Uterus (tissue), 4 donors: ENCODE data around the gene BAIAP2. TPM values are rescaled to one million over a fixed set of nuclear protein-coding genes. Genes with fewer than 3 reads are reported as not detected.

Source experiments
- DNase-seq, 2 donors: peaks; one replicate each; pipeline ENCODE4 v3.0.0-alpha.2; 2019 to 2020
- H3K27ac ChIP-seq, 2 donors: fragments of 200-600 bp; sonication (generic); 1 replicate in 1 of 2; 2 replicates in 1 of 2; pipeline ENCODE4 v1.5.1; 2016 to 2018
- H3K27me3 ChIP-seq, 2 donors: fragments of 200-600 bp; sonication (generic); one replicate each; pipeline ENCODE4 v1.5.1; 2018 to 2019; ENCODE audit warnings: control low read depth in 1 of 2
- H3K36me3 ChIP-seq, 2 donors: fragments of 200-600 bp; sonication (generic); one replicate each; pipeline ENCODE4 v1.5.1; 2019; ENCODE audit warnings: control low read depth in 1 of 2
- H3K4me1 ChIP-seq, 2 donors: fragments of 200-600 bp; sonication (generic); one replicate each; pipeline ENCODE4 v1.5.1; 2018 to 2019; ENCODE audit warnings: control low read depth in 1 of 2
- H3K4me3 ChIP-seq, 2 donors: fragments of 200-600 bp; sonication (generic); 1 replicate in 1 of 2; 2 replicates in 1 of 2; pipeline ENCODE4 v1.5.1; 2018 to 2019; ENCODE audit warnings: mild to moderate bottlenecking in 1 of 2
- H3K9me3 ChIP-seq, 2 donors: fragments of 200-600 bp; sonication (generic); one replicate each; pipeline ENCODE4 v1.5.1; 2019; ENCODE audit warnings: control low read depth in 1 of 2
- CTCF ChIP-seq, 4 experiments: fragments of 200-600 bp in 2 of 4; fragments of 450-650 bp in 2 of 4; sonication (generic) in 2 of 4; IDR thresholded peaks; one replicate each; pipeline ENCODE4 v1.5.1; 2016 to 2019; ENCODE audit warnings: antibody characterized with exemption in 4 of 4, mild to moderate bottlenecking in 2 of 4, moderate library complexity in 1 of 4
- POLR2A ChIP-seq, 2 donors: fragments of 450-650 bp; IDR thresholded peaks; one replicate each; pipeline ENCODE4 v1.6.1; 2016; ENCODE audit warnings: antibody characterized with exemption in 2 of 2, mild to moderate bottlenecking in 1 of 2, moderate library complexity in 1 of 2
- intact Hi-C: fragments of 100-400 bp; cut with DNase I; formaldehyde crosslinking; loops from one replicate; pipeline ENCODE4 v1.15.1; 2023; ENCODE audit warnings: low total_unique reads
- total RNA-seq, 4 donors: library from RNA; depleted of rRNA in 3 of 4; stranded (reverse); fragments of >200 nt in 3 of 4; gene quantifications; one replicate each; pipeline versions ENCODE4 v1.1.0 to v1.2.4, GENCODE V29; 2014 to 2023
- donor health status: DM: yes; HTN: yes; CAD: no.

BAIAP2 gene
- total RNA-seq, 4 donors from 2014 or later = 16.5 to 70.7 (median 45.8) TPM

GRCh38 chr17:81054881-81055370 is 20.0 kb downstream of the BAIAP2 start:
- no peak overlapping the region for H3K4me3 ChIP-seq
- H3K27me3 ChIP-seq = no peaks in the 10 kb centered on the region
- no peaks in the 10 kb centered on the region for H3K4me1 ChIP-seq
- TF ChIP-seq POLR2A (IDR thresholded peaks at IDR 0.05) (no peak), CTCF (IDR thresholded peaks at IDR 0.05) (no peak)
- H3K36me3 ChIP-seq = no peaks in the 10 kb centered on the region
- H3K9me3 ChIP-seq = no peaks in the 10 kb centered on the region
- intact Hi-C loops = no loop called here
- no peak for DNase-seq
- no peak overlapping the region for H3K27ac ChIP-seq

- H3K4me1 ChIP-seq = no peaks in the 10 kb centered on the region
- H3K27ac ChIP-seq = no peak overlapping the region
- intact Hi-C loops = no loop called here
- TF ChIP-seq CTCF (IDR thresholded peaks at IDR 0.05) (no peak), POLR2A (IDR thresholded peaks at IDR 0.05) (no peak)
- no peaks in the 10 kb centered on the region for H3K36me3 ChIP-seq
- H3K4me3 ChIP-seq = no peak overlapping the region
- H3K9me3 ChIP-seq = no peaks in the 10 kb centered on the region
- DNase-seq = no peak
- no peaks in the 10 kb centered on the region for H3K27me3 ChIP-seq
These were observed 21.4 kb downstream of the BAIAP2 start for GRCh38 chr17:81056312-81056711.

- Histone ChIP-seq H3K9me3 (no peaks in the 10 kb centered on the region), H3K4me3 (no peak overlapping the region), H3K4me1 (no peaks in the 10 kb centered on the region), H3K36me3 (no peaks in the 10 kb centered on the region), H3K27me3 (no peaks in the 10 kb centered on the region), H3K27ac (peak overlapping the region; percentile 62 to 72)
- DNase-seq = peak; percentile 55 to 75
- intact Hi-C loops = no loop called here
- peak in 1 of 4 experiments; percentile 5 for TF ChIP-seq CTCF (IDR thresholded peaks at IDR 0.05)
- no peak for TF ChIP-seq POLR2A (IDR thresholded peaks at IDR 0.05)
These were observed 22.3 kb downstream of the BAIAP2 start for GRCh38 chr17:81057079-81057730.

GRCh38 chr17:81057777-81058176 is 22.8 kb downstream of the BAIAP2 start:
- peak overlapping the region; percentile 62 to 72 for H3K27ac ChIP-seq
- no peaks in the 10 kb centered on the region for H3K27me3 ChIP-seq
- DNase-seq = no peak
- H3K4me1 ChIP-seq = no peaks in the 10 kb centered on the region
- no peaks in the 10 kb centered on the region for H3K9me3 ChIP-seq
- H3K4me3 ChIP-seq = no peak overlapping the region
- intact Hi-C loops = no loop called here
- TF ChIP-seq POLR2A (IDR thresholded peaks at IDR 0.05) (no peak), CTCF (IDR thresholded peaks at IDR 0.05) (no peak)
- no peaks in the 10 kb centered on the region for H3K36me3 ChIP-seq

GRCh38 chr17:81058263-81058871 is 23.4 kb downstream of the BAIAP2 start:
- intact Hi-C loops = no loop called here
- Histone ChIP-seq H3K4me3 (no peak overlapping the region), H3K4me1 (no peaks in the 10 kb centered on the region), H3K27ac (peak overlapping the region in 1 of 2 donors; percentile 72), H3K27me3 (no peaks in the 10 kb centered on the region), H3K9me3 (no peaks in the 10 kb centered on the region), H3K36me3 (no peaks in the 10 kb centered on the region)
- DNase-seq = no peak
- TF ChIP-seq CTCF (IDR thresholded peaks at IDR 0.05) (no peak), POLR2A (IDR thresholded peaks at IDR 0.05) (no peak)
